KBM-7 (cell line): ENCODE results near the gene NEURL3.
"Not testable (repeated sequence)": the region's sequence is repeated elsewhere in the genome, so short reads cannot be mapped to it uniquely, and the experiment has no call there.

Experiments used
- DNase-seq: peaks from one replicate; pipeline ENCODE4 v3.0.0-alpha.2; 2015
- in situ Hi-C: fragments of 300-500 bp; cut with MboI; formaldehyde crosslinking; loops from 2 replicates; pipeline ENCODE4 v1.14.3; 2020; ENCODE audit warnings: low sequenced_read_pairs, low pct_unique_long_range_greater_than_20kb, mixed read lengths

NEURL3 gene

DNA sequence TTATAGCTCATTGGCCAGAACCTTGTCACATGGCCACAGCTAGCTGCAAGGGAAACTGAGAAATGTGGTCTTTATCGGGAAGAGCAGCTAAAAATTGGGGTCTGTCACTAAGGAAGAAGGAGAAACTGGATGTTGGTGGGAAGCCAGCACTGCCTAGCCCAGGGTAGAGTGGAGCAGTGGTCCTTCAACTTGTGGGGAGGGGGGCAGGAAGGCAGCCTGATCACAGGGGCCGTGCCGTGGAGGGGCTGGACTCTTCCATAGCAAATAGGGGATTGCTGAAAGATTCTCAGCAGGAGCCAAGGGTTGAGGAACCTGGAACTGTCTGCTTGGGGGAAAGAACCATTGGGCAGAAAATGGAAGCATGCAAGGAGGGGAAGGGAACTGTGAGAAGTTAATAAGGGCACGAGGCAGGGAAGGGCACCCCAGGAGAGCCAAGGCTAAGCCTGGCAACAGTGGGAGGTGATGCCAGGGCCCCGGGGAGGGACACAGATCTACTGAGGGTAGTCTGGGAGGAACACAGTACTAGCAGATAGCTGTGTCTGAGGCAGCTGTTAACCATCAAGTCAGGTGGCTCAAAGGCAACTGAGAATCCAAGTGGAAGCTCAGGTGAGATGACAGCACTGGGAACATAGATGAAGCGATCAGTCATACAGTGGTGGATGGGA, 5.9 kb upstream of the NEURL3 start:
- DNase-seq = no peak
- in situ Hi-C loops = no loop called here

DNA sequence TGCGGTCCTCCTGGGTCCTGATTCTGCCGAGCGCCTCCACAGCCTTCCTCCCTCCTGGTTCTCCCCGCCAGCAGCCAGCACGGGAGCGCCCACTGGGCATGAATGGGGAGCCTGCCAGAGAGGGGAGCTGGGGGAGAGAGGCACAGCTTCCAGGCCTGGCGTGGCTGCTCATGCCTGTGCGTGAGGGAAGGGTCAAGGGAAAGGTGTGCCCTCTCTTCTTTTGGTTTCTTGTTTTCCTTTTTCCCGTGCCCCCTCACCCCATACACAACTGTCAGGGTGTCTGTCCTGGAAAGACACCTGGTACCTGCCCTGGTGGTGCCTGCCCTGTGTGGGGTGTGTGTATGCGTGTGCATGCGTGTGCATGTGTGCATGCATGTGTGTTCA, 4.7 kb upstream of the NEURL3 start:
- in situ Hi-C loops = no loop called here
- DNase-seq = no peak

DNA sequence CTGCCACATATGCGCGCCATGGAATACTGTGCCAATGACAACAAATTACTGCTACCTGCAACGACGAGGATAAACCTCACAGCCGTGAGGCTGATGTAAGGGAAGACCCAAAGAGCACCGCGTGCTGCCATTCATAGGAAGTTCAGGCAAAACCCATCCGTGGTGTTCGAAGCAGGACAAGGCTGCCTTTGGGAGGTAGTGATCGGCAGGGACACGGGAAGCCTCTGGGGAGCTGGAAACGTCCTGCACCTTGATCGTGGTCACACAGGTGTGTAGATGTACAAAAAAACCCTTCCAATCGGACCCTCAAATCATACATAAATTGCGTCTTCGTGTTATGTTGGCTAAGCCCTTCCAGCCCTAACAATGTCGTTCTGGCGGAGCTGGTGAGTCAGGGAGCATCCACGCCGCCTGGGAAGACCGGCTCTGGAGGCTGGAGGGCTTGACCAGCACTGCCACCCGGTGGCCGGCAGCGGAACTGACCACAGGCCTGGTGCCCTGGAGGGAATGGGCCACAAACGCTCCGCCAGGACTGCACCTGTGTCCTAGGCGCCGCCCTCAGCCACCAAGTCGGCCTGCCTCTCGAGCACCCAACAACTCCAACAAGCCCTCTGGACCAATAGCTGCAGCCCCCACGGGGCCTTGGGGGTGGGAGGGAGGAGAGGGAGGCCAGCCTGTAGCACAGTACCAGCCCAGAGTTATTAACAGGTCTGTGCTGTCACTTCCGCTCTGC, 4.1 kb upstream of the NEURL3 start:
- in situ Hi-C loops = no loop called here

DNA sequence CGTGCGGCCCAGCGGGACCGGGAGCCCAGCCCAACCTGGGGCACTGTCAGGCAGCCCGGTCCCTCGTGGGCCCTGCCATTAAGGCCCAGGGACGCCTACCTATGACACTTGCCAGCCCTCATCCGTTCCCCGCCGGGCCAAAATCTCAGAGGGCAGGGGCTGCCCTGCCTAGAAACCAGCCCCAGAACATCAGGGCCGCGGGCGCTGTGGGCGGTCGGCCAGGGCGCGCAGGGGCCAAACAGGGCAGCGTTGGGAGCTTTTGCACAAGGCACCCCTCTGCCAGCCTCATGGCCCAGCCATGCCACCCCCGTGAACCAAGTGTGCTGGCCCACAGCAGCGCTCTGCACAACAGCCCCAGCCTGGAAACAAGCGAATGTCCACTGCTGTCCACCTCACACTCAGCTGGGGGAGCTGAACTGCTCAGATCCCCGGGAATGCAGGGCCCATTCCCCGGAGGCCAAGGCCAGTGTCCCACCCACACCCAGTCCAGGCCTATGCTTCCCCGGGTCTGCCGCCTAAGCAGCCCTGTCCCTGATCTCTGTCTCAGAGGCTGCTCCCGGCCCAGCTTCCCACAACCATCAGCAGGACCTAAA, 3.5 kb upstream of the NEURL3 start:
- no peak for DNase-seq
- in situ Hi-C loops = no loop called here

More for the DNA sequence above, 4.1 kb upstream of the NEURL3 start:
- DNase-seq = peak; percentile 81

DNA sequence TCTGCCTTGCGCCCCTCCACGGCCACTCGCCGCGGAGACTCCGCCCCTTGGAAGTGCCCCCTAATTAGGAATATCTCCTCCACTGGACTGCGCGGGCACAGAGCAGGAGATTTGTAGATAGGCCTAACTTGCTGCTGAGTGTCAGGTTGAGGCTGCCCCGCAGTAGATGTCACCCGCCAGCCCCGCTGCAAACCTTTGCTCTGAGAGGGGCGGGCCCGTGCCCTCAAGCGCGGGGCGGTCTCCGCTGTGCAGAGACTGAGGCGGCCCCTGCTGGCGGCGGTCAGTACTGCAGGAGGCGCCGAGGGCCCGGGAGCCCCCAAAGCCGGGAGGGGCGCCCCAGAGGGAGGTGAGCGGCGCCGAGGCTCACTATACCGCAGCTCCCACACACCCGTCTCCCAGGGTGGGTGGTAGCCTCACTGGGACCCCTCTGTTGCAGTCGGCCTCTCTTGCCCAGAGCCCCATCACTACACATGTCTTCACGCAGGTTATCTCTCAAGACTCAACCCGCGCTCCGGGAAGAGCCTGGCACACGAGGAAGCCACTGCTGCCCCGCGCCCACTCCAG, 2.9 kb upstream of the NEURL3 start:
- in situ Hi-C loops = no loop called here

DNA sequence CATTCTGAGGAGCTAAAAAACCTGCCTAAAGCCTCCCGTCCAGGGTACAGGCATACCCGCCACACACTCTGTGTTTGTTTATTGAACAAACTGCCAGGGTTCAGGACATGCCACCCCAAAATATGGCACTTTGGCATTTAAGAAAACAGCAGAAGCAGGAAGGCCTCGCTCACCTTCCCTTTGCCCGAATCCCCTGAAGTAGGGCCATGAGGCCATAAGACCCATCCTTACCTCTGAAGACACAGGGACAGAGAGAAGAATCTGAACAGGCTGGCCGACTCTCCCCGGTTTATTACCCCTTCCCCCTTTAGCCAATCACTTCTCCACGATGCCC, 1.7 kb upstream of the NEURL3 start:
- in situ Hi-C loops = no loop called here
- DNase-seq = no peak

More for the DNA sequence above, 2.9 kb upstream of the NEURL3 start:
- DNase-seq = peak; percentile 73

DNA sequence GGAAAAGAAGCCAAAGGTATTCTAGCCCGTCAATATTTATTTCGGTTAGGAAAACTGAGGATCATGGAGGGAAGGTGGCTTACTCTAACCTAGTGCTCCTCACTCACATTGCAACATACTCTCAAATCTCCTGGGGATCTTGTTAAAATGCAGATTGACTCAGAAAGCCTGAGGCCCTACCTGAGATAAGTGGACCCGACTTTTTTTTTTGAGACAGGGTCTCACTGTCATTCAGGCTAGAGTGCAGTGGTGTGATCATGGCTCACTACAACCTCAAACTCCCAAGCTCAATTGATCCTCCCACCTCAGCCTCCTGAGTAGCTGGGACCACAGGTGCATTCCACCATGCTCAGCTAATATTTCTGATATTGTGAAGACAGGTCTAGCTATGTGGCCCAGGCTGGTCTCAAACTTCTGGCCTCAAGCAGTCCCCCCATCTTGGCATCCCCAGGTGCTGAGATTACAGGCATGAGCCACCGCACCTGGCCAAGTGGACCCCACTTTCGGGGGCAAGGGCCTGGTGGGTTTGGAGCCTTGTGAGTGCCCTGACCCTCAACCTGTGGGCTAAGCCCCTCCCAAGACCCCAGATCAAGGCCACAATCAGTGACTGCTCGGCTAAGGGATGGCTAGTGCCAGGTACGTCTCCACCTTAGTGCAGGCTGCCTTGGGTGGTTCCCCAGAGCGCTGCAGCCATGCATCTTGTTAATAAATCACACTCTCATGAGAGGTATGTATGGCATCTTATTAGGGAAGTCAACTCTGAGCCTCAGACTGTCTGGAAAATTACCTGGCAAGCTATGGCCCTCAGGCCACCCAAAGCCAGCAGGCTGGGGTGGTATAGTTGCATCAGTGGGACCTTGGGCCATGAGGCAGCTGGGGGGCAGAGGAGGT, 1.1 kb upstream of the NEURL3 start:
- in situ Hi-C loops = no loop called here
- no peak for DNase-seq

DNA sequence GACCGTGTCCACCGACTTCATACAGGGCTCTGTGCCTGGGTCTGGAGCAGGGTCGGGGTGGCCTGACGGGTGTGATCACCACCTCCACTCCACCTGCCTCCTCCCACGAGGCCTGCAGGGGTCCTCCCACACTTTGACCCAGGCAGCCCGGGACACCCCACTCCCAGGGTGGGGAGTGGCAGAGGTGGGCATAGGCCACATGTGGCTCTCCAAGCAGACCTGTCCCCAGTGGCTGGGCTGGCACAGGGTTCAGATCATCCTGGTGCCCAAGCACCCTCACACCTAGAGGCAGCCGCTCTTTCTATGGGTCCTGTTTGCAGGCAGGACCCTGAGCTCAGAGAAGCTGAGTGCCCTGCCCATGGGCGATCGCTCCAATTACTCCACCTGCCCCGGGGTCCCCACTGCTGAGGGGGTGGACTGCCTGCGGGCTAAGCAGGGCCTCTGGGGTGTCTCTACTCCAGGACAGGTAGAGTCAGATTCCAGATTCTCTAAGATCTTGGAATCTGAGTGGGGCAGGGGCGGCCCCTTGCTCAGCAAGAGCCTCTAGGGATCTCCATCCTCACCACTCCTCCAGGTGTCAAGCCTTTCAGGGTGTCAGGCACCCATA, 1.4 kb downstream of the NEURL3 start:
- DNase-seq = no peak
- in situ Hi-C loops = no loop called here

DNA sequence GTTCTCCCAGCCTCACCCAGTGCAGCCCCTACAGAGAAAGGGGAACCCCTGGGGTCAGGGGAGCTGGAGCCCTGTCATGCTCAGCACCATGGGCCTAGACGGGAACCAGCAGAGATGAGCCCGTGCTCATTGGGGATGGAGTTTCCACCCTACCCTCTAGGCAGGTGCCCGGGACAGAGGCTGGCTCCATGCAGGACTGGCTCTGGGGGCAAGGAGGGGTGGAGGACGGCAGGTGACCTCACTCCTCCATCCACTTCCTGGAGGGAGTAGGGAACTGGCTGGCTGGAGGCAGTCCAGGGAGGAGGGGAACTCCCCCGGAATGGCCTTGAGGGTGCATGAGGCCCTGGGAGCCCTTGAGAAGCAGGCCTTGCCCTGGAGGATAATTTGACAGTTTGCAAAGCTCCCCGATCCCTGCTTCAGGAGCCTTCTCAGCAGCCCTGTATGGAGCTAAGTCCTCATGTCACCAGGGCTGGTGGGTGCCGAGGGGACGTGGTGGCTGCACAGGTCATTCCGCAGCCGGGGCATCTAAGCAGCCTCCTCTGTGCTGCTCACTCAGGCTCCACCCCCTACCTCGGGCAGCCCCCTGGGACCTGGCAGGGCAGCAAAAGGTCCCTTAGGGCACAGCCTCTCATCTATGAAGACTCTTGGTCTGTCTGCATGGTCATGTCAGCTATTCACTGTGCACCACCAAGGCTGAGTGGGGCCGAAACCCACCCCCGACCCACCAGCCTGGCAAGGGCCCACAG, 2.1 kb downstream of the NEURL3 start:
- no peak for DNase-seq
- in situ Hi-C loops = no loop called here

DNA sequence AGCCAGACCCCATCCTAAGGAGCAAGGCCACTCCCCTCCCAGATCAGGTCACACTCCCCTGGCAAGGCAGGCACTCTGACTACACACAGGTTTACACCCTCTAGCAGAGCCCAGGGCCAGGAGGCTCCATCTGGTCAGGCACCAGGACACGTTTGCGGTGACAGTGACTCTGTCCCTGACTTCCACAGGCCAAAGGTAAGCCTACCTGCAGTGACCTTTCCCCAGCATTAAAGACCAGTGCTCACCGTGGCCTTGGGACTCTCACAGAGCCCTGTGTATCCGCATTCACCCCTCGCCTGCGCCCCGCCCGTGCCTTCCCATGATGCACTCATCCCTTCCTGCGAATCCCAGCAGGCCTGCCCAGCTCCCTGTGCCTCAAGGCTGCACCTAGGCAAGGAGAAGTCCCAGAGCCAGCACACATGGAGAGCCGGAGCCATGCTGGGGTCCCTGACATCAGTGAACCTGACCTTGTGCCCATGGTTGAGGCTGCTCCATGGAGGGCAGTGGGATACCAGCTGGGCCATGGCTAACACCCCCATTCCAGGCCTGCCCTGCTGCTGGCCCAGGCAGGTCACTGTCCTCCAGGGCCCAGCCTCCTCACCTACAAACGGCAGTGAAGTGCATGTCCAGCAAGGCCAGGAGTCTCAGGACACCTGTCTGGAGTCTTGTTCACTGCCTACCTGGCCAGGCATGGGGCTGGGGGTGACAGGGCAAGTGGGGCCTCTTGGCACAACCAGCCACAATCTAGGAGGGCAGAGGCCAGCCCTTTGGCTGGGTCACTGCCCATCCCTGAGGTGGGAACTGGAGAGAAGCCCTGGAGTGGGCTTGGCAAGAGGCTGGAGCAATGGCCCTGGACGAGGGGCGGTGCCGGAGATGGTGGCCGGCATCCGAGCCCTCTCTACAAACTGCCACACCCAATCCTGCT, 3.0 kb downstream of the NEURL3 start:
- no peak for DNase-seq
- in situ Hi-C loops = no loop called here

DNA sequence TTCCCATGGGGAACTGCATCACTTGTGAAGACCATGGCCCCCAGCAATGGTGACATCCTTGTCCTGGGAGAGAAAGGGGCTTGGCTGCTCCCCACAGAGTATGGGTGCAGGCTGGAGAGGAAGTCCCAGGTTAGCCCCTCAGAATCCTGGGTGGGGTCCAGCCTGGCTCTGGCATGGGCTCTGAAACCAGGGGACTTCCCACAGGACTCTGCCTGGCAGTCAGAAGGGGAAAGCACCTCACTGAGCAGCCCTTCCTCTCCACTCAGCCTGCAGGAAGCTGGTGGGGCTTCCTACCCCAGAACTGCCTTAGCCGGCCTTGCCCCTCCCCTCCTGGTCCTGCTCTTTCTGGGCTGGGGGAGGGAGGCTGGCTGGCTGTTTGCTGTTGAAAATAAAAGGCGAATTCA, 3.7 kb downstream of the NEURL3 start:
- in situ Hi-C loops = no loop called here
- DNase-seq = no peak

DNA sequence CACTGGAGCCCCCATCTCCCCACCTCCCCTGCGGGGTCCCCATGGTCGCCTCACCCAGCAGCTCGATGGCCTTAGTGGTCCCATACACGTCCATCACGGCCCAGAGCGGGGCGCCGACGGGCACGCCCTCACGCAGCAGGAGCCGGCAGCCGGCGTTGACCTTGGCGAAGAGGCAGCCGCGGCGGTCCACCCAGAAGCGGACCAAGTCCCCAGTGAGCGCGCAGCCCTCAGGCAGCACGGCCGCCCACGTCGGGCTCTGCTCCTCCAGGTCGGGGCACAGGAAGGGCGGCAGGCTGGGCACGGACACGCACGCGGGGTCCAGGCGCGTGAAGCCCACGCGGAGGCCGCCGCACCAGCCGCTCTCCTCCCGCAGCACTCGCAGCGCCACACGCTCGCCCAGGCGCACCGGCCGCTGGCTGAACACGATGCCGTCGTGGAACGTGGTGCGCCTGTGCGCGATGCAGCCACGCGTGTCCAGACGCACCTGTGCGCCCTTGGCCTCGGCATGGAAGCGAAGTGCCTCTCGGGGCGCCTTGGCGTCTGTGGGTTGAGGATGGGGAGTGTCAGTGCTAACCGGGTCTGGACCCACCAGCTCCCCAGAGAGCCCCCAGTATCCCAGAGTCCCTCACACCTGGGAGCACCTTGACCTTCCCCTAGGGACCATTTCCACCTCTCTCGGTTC, 4.6 kb downstream of the NEURL3 start:
- DNase-seq = no peak
- in situ Hi-C loops = no loop called here

DNA sequence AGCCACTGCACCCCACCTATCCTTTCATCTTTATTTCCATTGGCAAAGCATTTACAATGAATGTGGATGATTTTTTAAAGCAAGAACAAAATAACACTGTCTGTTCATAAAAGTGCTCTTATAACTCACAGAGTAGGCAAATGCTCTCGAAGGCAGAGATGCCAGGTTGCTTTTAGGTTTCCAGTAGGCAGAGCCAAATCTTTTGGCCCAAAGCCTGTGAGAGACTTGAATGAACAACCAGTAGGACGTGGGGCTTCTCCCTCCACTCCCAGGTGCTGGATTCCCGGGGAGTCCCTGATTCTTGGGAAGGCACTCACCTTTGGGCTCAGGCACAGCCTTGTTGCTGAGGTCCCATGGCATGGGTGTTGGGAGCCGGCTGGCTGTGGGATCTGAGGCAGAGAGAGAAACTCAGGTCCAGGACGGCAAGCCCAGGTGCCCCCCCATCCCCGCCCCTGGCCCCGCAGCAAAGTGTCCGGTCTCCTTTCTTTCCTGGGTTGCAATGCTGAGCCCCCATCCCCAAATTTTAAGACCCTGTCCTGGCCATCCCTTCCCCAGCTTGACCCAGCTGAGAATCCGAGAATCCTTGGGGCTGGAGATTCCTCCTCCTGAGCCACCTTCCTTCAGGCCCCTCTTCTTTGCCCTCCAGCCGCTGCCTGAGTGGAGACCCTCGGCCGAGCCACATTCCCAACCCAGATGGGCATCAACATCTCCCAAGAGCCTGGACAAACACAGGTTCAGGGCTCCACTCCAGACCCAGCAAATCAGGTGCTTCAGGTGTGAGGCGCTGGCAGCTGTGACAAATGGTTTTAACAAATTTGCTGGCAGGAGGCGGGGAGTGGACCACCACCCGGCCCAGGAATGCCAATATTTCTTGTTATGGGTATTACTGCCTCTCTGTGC, 5.8 kb downstream of the NEURL3 start:
- no peak for DNase-seq
- in situ Hi-C loops = no loop called here

DNA sequence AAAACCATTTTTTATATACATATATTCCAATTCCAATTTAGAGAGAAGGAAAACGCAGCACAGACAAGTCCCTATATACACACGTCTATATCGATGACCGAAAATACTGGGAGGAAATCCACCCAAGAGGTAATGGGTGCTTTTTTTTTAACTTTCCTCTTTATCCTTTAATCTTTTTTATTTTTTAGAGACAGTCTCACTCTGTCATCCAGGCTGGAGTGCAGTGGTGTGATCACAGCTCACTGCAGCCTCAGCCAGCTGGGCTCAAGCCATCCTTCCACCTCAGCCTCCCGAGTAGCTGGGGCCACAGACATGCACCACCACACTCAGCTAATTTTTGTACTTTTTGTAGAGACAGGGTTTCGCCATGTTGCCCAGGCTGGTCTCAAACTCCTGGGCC, 6.5 kb downstream of the NEURL3 start:
- DNase-seq, in situ Hi-C loops: not testable (repeated sequence)

DNA sequence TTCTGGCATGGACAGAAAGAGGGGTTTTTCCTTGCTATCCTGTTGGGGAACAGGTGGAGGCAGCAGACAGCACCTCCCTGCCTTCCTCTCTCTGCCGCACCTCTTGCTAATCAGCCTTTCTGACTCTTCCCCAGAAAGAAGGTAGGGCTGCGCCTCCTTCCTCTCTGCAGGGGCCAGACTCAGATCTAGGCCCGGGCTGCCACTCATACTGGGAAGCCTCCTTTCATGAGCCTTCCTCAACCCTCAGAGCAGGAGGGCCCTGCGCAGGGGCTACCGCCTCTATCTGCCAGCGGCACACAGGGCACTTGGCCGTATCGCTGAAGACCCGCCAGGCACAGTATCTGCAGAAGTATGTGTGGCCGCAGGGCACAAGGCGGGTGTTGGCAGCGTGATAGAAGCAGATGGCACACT, 7.1 kb downstream of the NEURL3 start:
- in situ Hi-C loops = no loop called here
- DNase-seq = no peak
